Spleen (tissue), 7 donors: ENCODE data around the gene SMCO4.

Experiments used
- CTCF ChIP-seq, 11 experiments: fragments of 200-600 bp in 7 of 11; fragments of 450-650 bp in 4 of 11; sonication (generic) in 4 of 11; IDR thresholded peaks in 8 of 11; conservative IDR thresholded peaks in 3 of 11; 1 replicate in 7 of 11; 2 replicates in 4 of 11; pipeline versions ENCODE4 v1.4.0 to v1.8.0; 2016 to 2021; ENCODE audit warnings: antibody characterized with exemption in 11 of 11, inconsistent platforms in 4 of 11, mild to moderate bottlenecking in 1 of 11
- POLR2A ChIP-seq, 3 donors: fragments of 450-650 bp; IDR thresholded peaks; one replicate each; pipeline ENCODE4 v1.5.1; 2017; ENCODE audit warnings: antibody characterized with exemption in 3 of 3, mild to moderate bottlenecking in 1 of 3
- POLR2AphosphoS5 ChIP-seq, 3 donors: sonication (generic); formaldehyde crosslinking; IDR thresholded peaks; one replicate each; pipeline ENCODE4 v1.5.1; 2017; ENCODE audit warnings: antibody characterized with exemption in 3 of 3
- donor health status: DM: no; HTN: no; CAD: no; lungs with moderate emphysema.
- donor health status: DM: no; HTN: no; CAD: no.
- donor health status: DM: no; HTN: no; CAD: no.

DNA sequence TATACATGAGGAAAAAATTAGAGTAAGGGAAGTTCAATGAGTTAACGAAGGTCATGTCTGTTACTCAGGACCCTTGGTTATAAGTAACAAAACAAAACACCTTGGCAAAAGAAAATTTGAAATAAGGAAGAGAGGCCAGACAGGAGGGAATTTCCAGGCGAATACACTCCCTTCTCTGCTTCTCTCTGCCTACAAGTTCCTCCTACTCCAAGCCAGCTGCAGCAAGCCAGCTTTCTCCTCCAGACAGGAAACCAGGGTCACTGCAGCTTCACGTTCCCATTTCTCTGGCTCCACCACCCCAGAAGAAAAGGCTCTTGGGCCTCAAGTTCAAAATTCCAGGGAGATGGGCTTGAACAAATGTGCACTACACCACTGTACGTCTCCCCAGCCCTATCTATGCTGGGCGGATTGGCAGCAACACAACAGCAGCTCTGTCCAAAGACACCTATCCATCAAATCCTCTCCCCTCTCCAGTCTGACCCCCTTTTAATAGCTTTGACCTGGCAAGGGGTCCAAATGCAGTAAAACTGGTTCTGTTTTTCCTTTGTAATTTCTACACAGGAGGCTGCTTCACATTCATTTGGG is 27.7 kb downstream of the SMCO4 start:
- no peak for TF ChIP-seq CTCF (IDR thresholded peaks at IDR 0.05 in 8 of 11, conservative IDR thresholded peaks at IDR 0.05 in 3 of 11)
- no peak for TF ChIP-seq POLR2AphosphoS5 (IDR thresholded peaks at IDR 0.05)
- TF ChIP-seq POLR2A (IDR thresholded peaks at IDR 0.05), result no peak
